HUES64 (cell line): ENCODE measurements around the gene ACTG1.

Source experiments
- H3K27ac ChIP-seq: 2 replicates; pipeline ENCODE4 v1.7.0; 2013; ENCODE audit warnings: low read depth, low read length, inconsistent platforms
- H3K27me3 ChIP-seq: 2 replicates; pipeline ENCODE4 v1.6.1; 2013; ENCODE audit warnings: mild to moderate bottlenecking, low read length; ENCODE audit not compliant: insufficient read depth
- H3K36me3 ChIP-seq: 2 replicates; pipeline ENCODE4 v1.6.1; 2013; ENCODE audit warnings: mild to moderate bottlenecking, low read length; ENCODE audit not compliant: insufficient read depth
- H3K4me1 ChIP-seq: 2 replicates; pipeline ENCODE4 v1.6.1; 2013; ENCODE audit warnings: mild to moderate bottlenecking, low read length, moderate library complexity; ENCODE audit not compliant: insufficient read depth
- H3K4me3 ChIP-seq: 2 replicates; pipeline ENCODE4 v1.5.1; 2013; ENCODE audit warnings: mild to moderate bottlenecking, low read length, moderate library complexity
- H3K9ac ChIP-seq: 2 replicates; pipeline ENCODE4 v1.6.1; 2013; ENCODE audit warnings: mild to moderate bottlenecking, low read depth, low read length
- H3K9me3 ChIP-seq: 2 replicates; pipeline ENCODE4 v1.6.1; 2013; ENCODE audit warnings: low read depth, low read length; ENCODE audit not compliant: insufficient read depth
- WGBS: fragments of 150-250, 120-280 bp; methylation state at CpG from one replicate; pipeline ENCODE4 v1.1.7; 2013; ENCODE audit warnings: missing lambda C conversion rate; 5-methylcytosine and 5-hydroxymethylcytosine counted together

The ACTG1 gene

DNA sequence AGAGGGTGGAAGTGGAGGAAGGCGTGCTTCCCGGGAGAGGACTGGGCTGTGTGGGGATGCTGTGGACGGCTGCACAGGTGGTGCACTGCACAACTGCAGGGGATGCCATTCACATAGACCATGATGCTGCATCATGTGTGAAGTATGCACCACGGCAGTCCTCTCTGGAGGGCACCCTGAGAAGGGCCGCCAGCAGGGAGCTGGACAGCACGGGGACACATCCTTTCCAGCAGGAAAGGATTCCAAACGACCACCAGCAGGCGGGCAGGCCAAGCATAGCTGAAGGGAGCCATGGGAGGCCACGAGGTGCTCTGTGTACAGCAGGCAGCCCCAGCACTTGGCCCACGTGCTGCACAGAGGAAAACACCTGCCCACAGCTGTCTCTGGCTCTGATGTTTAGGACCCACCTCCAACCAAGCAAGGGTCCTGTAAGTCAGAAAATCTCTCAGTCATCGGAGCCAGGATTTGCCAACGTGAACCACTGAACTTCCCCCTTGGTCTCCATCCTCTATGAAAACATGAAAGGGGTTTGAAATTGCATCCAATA, 10.1 kb downstream of the ACTG1 start:
- Histone ChIP-seq H3K36me3 (no peaks in the 10 kb centered on the region), H3K27me3 (no peaks in the 10 kb centered on the region), H3K4me1 (no peaks in the 10 kb centered on the region), H3K9me3 (no peaks in the 10 kb centered on the region), H3K9ac (no peak overlapping the region), H3K27ac (no peak overlapping the region), H3K4me3 (no peak overlapping the region)
- 83% methylated on average over 12 of the region's 12 CpGs for WGBS

DNA sequence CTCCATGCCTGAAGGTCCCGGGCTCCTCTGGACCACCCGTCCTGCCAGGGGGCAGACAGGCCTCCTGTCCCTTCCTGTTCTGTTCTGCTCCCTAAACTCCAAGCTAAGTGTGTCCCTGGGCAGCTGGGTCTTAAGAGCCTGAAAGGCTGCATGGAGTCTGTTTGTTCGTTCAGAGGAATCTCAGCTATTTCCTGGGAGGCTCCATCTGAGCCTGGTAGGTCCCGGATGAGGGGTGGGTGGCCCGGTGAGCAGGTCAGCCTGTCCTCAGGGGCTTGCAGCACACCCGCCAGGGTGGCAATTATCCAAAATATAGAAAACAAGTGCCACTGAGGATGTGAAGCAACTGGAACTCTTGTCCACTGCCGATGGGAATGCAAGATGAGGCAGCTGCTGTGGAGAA, 12.6 kb downstream of the ACTG1 start:
- Histone ChIP-seq H3K4me1 (no peaks in the 10 kb centered on the region), H3K9ac (no peak overlapping the region), H3K27me3 (no peaks in the 10 kb centered on the region), H3K4me3 (no peak overlapping the region), H3K9me3 (no peaks in the 10 kb centered on the region), H3K36me3 (no peaks in the 10 kb centered on the region), H3K27ac (no peak overlapping the region)
- 69% methylated on average over 7 of the region's 7 CpGs for WGBS

- WGBS, result 70% methylated on average over 12 of the region's 12 CpGs
- Histone ChIP-seq H3K9ac (no peak overlapping the region), H3K4me3 (no peak overlapping the region), H3K9me3 (no peaks in the 10 kb centered on the region), H3K36me3 (no peaks in the 10 kb centered on the region), H3K27me3 (no peaks in the 10 kb centered on the region), H3K4me1 (no peaks in the 10 kb centered on the region; the same call in 1 of the 2 replicates), H3K27ac (no peak overlapping the region)
Measured at GRCh38 chr17:81499601-81499970, 13.0 kb downstream of the ACTG1 start.

DNA sequence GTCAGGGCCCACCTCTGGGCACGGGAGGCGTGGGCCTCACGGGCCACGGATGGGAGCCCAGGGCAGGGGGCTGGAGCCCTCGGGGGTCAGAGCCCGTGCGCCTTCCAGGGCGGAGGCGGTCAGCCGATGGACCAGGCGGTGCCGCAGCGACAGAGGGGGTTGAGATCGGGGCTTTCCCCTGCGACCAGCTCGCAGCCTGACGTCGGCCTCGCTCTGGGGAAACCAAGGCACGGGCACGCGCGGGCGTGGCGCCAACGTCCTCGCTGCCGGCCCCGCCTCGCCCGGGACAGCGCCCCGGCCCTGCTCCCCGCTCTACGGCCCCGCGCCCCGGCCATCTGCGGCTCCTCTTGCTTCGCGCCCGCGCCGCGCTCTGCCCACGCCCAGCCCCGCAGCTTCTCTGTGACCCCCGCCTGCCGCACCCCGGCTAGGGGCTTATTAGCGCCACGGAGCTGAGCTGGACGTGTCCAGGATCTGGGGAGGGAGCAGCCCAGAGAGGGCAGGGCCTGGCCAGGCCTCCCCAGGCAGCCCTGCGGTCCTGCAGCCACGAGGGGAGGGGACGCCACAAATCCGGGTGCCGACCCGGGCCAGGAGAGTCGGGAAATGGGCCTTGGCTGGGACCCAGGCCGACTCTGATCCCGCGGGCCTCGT, 13.5 kb downstream of the ACTG1 start:
- no peaks in the 10 kb centered on the region for H3K36me3 ChIP-seq
- no peak overlapping the region for H3K27ac ChIP-seq
- H3K9ac ChIP-seq, result no peak overlapping the region
- no peak overlapping the region for H3K4me3 ChIP-seq
- no peaks in the 10 kb centered on the region; the same call in 1 of the 2 replicates for H3K4me1 ChIP-seq
- no peaks in the 10 kb centered on the region for H3K9me3 ChIP-seq
- 93% methylated on average over 64 of the region's 64 CpGs for WGBS
- no peaks in the 10 kb centered on the region for H3K27me3 ChIP-seq

DNA sequence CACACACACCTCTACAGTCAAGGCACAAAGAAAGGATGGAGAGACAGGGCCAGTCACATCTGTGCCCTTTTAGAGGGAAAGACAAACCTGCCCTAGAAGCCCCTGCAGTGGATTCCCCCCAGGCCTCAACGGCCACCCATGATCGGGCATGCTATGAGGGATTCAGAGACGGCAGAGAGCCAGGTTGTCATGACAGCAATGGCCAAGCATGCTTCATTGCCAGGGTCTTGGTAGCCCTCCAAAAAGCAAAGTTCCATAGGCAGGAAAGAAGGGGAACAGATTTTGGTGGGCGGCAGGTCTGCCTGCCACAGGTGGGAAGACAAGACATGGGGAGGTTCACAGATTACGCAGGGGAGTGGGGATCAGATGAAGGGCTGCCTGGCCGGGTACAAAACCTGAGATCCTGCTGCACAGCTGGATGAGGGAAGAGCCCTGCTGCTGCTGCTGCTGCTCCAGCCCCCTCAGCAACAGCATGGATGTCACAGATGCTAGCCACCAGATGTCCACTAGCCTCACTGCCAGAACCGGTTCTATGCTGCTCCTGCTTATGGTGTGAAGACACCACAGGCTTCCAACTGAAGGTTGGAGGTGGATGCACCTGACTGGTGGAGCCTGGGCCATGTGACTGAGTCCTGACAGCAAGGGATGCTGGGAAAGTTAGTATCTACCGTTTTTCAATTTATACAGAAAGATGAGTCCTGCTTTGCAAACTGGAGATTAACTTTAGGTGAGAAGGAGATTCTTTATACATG, 17.8 kb downstream of the ACTG1 start:
- Histone ChIP-seq H3K9me3 (no peaks in the 10 kb centered on the region), H3K27ac (no peak overlapping the region), H3K4me1 (peaks cover 7% of the 10 kb centered on the region), H3K9ac (no peak overlapping the region), H3K27me3 (peaks cover 8% of the 10 kb centered on the region), H3K4me3 (no peak overlapping the region), H3K36me3 (no peaks in the 10 kb centered on the region)
- WGBS, result 71% methylated on average over 8 of the region's 8 CpGs

DNA sequence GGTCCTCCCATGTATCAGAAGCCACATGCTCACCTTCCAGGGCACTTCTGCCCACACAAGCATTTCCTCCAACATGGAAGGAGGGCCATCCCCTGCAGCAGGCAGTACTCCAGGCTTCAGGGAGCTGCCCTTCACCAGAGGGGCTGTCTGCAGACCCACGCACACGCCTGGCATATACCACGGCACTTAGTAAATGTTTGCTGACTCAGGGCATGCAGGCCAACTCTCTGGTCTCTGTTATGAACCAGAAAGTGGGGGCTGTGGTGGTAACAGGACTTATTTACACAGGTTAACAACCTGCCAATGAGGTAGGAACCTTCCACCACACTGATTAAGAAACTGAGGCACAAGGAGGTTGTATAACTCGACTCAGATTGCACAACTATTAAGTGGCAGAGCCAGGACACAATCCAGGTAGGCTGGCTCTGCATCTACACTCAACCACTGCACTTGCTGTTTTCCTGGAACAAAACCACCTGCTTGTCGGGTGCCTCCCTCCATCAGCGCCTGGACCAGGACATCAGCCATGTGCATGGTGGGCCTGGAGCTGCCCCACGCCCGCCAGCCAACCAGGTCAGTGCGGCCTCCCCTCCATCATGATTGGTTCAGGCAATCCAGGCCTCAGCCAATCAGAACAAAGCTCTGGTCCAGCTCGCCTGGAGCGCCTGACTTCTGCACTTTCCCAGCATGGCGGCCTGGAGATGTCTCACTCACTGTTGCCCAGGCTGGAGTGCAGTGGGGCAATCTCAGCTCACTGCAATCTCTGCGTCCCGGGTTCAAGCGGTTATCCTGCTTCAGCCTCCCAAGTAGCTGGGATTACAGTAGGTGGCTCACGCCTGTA, 19.2 kb downstream of the ACTG1 start:
- Histone ChIP-seq H3K36me3 (no peaks in the 10 kb centered on the region), H3K4me3 (no peak overlapping the region), H3K9me3 (no peaks in the 10 kb centered on the region), H3K4me1 (peaks cover 10% of the 10 kb centered on the region), H3K27ac (no peak overlapping the region), H3K27me3 (peaks cover 14% of the 10 kb centered on the region), H3K9ac (no peak overlapping the region)
- 88% methylated on average over 16 of the region's 16 CpGs for WGBS

- Histone ChIP-seq H3K36me3 (no peaks in the 10 kb centered on the region), H3K27me3 (peaks cover 18% of the 10 kb centered on the region), H3K4me3 (no peak overlapping the region), H3K9ac (no peak overlapping the region), H3K4me1 (peaks cover 10% of the 10 kb centered on the region), H3K9me3 (no peaks in the 10 kb centered on the region), H3K27ac (no peak overlapping the region)
- 89% methylated on average over 9 of the region's 9 CpGs for WGBS
Measured at GRCh38 chr17:81492706-81493105, 19.9 kb downstream of the ACTG1 start.

DNA sequence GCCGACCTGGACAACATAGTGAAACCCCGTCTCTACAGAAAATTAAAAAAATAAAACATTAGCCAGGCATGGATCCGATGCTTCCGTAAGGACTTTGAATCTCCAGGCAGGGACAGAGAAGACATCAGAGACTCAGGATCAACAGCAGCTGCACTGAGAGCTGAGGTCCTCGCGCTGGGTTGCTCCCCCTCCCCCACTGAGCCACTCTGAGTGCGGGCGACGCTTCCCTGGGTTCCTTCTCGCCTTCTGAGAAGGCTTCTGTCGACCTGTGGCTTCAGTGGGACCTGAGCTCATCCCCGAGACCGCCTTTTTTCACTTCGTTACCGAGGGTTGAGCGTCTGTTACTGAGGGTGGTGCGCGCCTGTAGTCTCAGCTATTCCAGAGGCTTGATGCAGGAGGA, 20.4 kb downstream of the ACTG1 start:
- Histone ChIP-seq H3K4me3 (no peak overlapping the region), H3K27me3 (peaks cover 23% of the 10 kb centered on the region), H3K9me3 (no peaks in the 10 kb centered on the region), H3K36me3 (no peaks in the 10 kb centered on the region), H3K4me1 (peaks cover 10% of the 10 kb centered on the region), H3K27ac (no peak overlapping the region), H3K9ac (no peak overlapping the region)
- WGBS, result 64% methylated on average over 18 of the region's 18 CpGs

GRCh38 chr17:81491761-81492160, 20.8 kb downstream of the ACTG1 start:
- H3K9ac ChIP-seq, result no peak overlapping the region
- no peak overlapping the region for H3K27ac ChIP-seq
- no peaks in the 10 kb centered on the region for H3K36me3 ChIP-seq
- H3K4me3 ChIP-seq, result no peak overlapping the region
- H3K9me3 ChIP-seq, result no peaks in the 10 kb centered on the region
- 41% methylated on average over 4 of the region's 5 CpGs for WGBS
- peaks cover 27% of the 10 kb centered on the region for H3K27me3 ChIP-seq
- H3K4me1 ChIP-seq, result peaks cover 10% of the 10 kb centered on the region

- Histone ChIP-seq H3K4me1 (peaks cover 10% of the 10 kb centered on the region), H3K36me3 (no peaks in the 10 kb centered on the region), H3K9me3 (no peaks in the 10 kb centered on the region), H3K9ac (no peak overlapping the region), H3K27ac (no peak overlapping the region), H3K4me3 (no peak overlapping the region), H3K27me3 (peaks cover 33% of the 10 kb centered on the region)
- WGBS, result 75% methylated on average over 5 of the region's 5 CpGs
Measured at GRCh38 chr17:81491181-81491581, 21.4 kb downstream of the ACTG1 start.
